Skin epidermis (tissue), 12 donors: ENCODE measurements around the gene PEX16.
"Not testable (repeated sequence)": the region's sequence is repeated elsewhere in the genome, so short reads cannot be mapped to it uniquely, and the experiment has no call there.

ENCODE experiments used
- H3K27ac ChIP-seq, 21 experiments: fragments of 200-600 bp; sonication (generic) in 11 of 21; one replicate each; pipeline ENCODE4 v1.5.0; 2020; ENCODE audit warnings: mild to moderate bottlenecking in 3 of 21, inconsistent platforms in 2 of 21, moderate library complexity in 2 of 21
- H3K4me3 ChIP-seq, 7 experiments: fragments of 200-600 bp; sonication (generic) in 2 of 7; one replicate each; pipeline ENCODE4 v1.5.0; 2020; ENCODE audit warnings: inconsistent platforms in 2 of 7, mild to moderate bottlenecking in 2 of 7, moderate library complexity in 1 of 7

The PEX16 gene

GRCh38 chr11:45921561-45922424, 4.1 kb upstream of the PEX16 start:
- Histone ChIP-seq H3K4me3 (peak overlapping the region; percentile 33 to 60 (median 43)), H3K27ac (peak overlapping the region in 12 of 21 experiments; percentile 3 to 86 (median 62))

- H3K4me3 ChIP-seq, result no peak overlapping the region
- H3K27ac ChIP-seq, result peak overlapping the region in 3 of 21 experiments; percentile 19 to 65 (median 50)
Measured at GRCh38 chr11:45920531-45921477, 3.1 kb upstream of the PEX16 start.

- H3K27ac ChIP-seq, result peak overlapping the region in 2 of 21 experiments; percentile 50 to 65
- H3K4me3 ChIP-seq, result no peak overlapping the region
Measured at GRCh38 chr11:45919806-45920530, 2.3 kb upstream of the PEX16 start.

GRCh38 chr11:45918962-45919675, 1.4 kb upstream of the PEX16 start:
- peak overlapping the region in 8 of 21 experiments; percentile 81 to 94 (median 92) for H3K27ac ChIP-seq

GRCh38 chr11:45918331-45918941, 759 bp upstream of the PEX16 start:
- H3K4me3 ChIP-seq, result peak overlapping the region; percentile 66 to 94 (median 78)
- peak overlapping the region; percentile 50 to 94 (median 89) for H3K27ac ChIP-seq

More at GRCh38 chr11:45918962-45919675, 1.4 kb upstream of the PEX16 start:
- peak overlapping the region; percentile 66 to 94 (median 78) for H3K4me3 ChIP-seq

- H3K27ac ChIP-seq, result peak overlapping the region; percentile 60 to 94 (median 89)
Measured at GRCh38 chr11:45917286-45917622, 423 bp downstream of the PEX16 start.

GRCh38 chr11:45915446-45915845, 2.2 kb downstream of the PEX16 start:
- Histone ChIP-seq H3K27ac (no peak overlapping the region), H3K4me3 (no peak overlapping the region)

More at GRCh38 chr11:45917286-45917622, 423 bp downstream of the PEX16 start:
- H3K4me3 ChIP-seq, result peak overlapping the region; percentile 66 to 94 (median 78)

- peak overlapping the region in 1 of 21 experiments; percentile 36 for H3K27ac ChIP-seq
- no peak overlapping the region for H3K4me3 ChIP-seq
Measured at GRCh38 chr11:45913942-45914635, 3.6 kb downstream of the PEX16 start.

GRCh38 chr11:45913514-45913913, 4.2 kb downstream of the PEX16 start:
- H3K4me3 ChIP-seq, result no peak overlapping the region

GRCh38 chr11:45910623-45911022, 7.1 kb downstream of the PEX16 start:
- no peak overlapping the region for H3K4me3 ChIP-seq
- no peak overlapping the region for H3K27ac ChIP-seq

More at GRCh38 chr11:45913514-45913913, 4.2 kb downstream of the PEX16 start:
- H3K27ac ChIP-seq, result peak overlapping the region in 1 of 21 experiments; percentile 36

GRCh38 chr11:45909594-45910475, 7.8 kb downstream of the PEX16 start:
- no peak overlapping the region for H3K27ac ChIP-seq
- no peak overlapping the region for H3K4me3 ChIP-seq

GRCh38 chr11:45907911-45908370, 9.7 kb downstream of the PEX16 start:
- Histone ChIP-seq H3K4me3 (no peak overlapping the region), H3K27ac (no peak overlapping the region)

GRCh38 chr11:45906965-45907611, 10.6 kb downstream of the PEX16 start, which contains the start of gene FREY1:
Gene FREY1, minus strand, starts transcription at chr11:45907271. Its CDS starts 26 bp downstream, at chr11:45907245.
- H3K27ac ChIP-seq, result no peak within 1 kb of the TSS
- no peak within 1 kb of the TSS for H3K4me3 ChIP-seq

GRCh38 chr11:45906096-45906682, 11.5 kb downstream of the PEX16 start:
- H3K27ac ChIP-seq, result no peak overlapping the region
- no peak overlapping the region for H3K4me3 ChIP-seq

GRCh38 chr11:45905576-45905975, 12.1 kb downstream of the PEX16 start:
- H3K27ac ChIP-seq, H3K4me3 ChIP-seq: not testable (repeated sequence)

GRCh38 chr11:45905095-45905494, 12.6 kb downstream of the PEX16 start:
- Histone ChIP-seq H3K4me3 (no peak overlapping the region), H3K27ac (no peak overlapping the region)
